ENCODE measurements around the gene PHC1.
A peak's percentile ranks its signal among the peaks of the same experiment; 100 is the strongest.

The PHC1 gene

DNA sequence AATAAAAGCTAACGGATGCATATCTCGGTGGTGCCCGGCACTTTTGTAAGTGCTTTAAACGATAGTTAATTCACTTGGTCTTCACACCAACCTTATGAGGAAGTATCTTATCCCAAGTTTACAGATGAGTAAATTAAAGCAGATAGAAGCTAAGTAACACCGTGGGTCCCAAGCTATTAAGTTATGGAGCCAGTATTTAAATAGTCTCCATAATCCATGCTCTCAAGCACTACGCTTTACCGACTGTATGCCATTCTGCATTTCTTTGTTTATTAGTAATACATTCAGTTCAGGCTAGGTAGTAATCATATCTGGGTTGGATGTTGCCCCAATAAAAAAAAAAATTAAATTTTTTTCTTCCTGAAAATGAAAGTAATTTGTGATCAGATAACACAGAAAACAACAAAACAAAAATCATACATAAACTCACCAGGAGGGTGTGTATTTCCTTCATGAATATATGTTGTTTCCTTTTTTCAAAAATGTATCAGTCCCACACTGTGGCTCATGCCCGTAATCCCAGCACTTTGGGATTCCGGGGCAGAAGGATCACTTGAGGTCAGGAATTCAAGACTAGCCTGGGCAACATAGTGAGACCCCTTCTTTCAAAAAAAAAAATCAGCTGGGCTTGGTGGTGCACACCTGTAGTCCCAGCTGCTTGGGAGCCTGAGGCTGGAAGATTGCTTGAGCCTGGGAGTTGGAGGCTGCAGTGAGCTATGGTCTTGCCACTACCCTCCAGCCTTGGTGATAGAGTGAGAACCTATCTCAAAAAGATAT, 36.6 kb downstream of the PHC1 start:
- Histone ChIP-seq H3K4me1 (ENCODE audit: insufficient read depth, low read length) (peaks cover 34% of the 10 kb centered on the region), H3K27ac (ENCODE audit: low read length) (peak overlapping the region; percentile 88), H4K20me1 (ENCODE audit: insufficient read depth, low read length) (peaks cover 14% of the 10 kb centered on the region; the same call in 1 of the 2 replicates), H2AFZ (ENCODE audit: low read depth, low read length) (peak overlapping the region; percentile 93), H3K79me2 (ENCODE audit: insufficient read depth, low read length) (peaks cover 53% of the 10 kb centered on the region), H3K9ac (ENCODE audit: low read depth, low read length) (peak overlapping the region; percentile 67), H3K4me3 (ENCODE audit: low read depth in 1 of 2, low read length in 2 of 2) (peak overlapping the region; percentile 84 to 86), H3K36me3 (ENCODE audit: insufficient read depth, low read length) (peaks cover 29% of the 10 kb centered on the region), H3K4me2 (ENCODE audit: insufficient read depth, low read length) (peak overlapping the region; percentile 77), H3K27me3 (ENCODE audit: insufficient read depth, low read length, poor library complexity) (no peaks in the 10 kb centered on the region), H3K9me3 (ENCODE audit: insufficient read depth, low read length, severe bottlenecking) (peaks cover 21% of the 10 kb centered on the region)
- no peak for TF ChIP-seq EZH2 (IDR thresholded peaks at IDR 0.05; ENCODE audit: borderline replicate concordance, low read depth, low read length, severe bottlenecking)
- TF ChIP-seq, protein P1, sequence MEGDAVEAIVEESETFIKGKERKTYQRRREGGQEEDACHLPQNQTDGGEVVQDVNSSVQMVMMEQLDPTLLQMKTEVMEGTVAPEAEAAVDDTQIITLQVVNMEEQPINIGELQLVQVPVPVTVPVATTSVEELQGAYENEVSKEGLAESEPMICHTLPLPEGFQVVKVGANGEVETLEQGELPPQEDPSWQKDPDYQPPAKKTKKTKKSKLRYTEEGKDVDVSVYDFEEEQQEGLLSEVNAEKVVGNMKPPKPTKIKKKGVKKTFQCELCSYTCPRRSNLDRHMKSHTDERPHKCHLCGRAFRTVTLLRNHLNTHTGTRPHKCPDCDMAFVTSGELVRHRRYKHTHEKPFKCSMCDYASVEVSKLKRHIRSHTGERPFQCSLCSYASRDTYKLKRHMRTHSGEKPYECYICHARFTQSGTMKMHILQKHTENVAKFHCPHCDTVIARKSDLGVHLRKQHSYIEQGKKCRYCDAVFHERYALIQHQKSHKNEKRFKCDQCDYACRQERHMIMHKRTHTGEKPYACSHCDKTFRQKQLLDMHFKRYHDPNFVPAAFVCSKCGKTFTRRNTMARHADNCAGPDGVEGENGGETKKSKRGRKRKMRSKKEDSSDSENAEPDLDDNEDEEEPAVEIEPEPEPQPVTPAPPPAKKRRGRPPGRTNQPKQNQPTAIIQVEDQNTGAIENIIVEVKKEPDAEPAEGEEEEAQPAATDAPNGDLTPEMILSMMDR (IDR thresholded peaks at IDR 0.05; ENCODE audit: borderline replicate concordance, extremely low read depth, low read length, poor library complexity, severe bottlenecking), result peak; percentile 2
- ATAC-seq (ENCODE audit: insufficient read depth, low read depth) (no peak), DNase-seq (no peak)

DNA sequence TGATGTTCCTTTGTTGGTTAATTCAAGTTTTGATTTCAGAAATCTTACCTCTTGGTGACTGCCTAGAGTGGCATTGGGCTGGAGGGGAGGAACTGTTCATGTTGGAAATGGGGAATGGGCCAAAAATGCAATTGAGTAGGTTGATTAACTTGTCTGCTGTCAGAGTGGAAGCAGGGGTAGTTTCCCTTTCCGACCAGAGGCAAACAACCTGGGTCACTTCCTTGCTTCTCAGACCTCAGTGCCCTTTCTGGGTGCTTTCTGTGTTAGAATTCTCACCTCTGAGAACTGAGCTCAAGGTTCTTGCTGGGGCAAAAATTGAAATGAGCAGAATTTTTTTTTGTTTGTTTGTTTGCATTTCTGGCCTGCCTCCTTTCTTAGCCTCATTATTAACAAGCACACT, 37.4 kb downstream of the PHC1 start:
- Histone ChIP-seq H2AFZ (ENCODE audit: low read depth, low read length) (no peak overlapping the region), H3K27ac (ENCODE audit: low read length) (no peak overlapping the region), H3K9ac (ENCODE audit: low read depth, low read length) (no peak overlapping the region), H3K9me3 (ENCODE audit: insufficient read depth, low read length, severe bottlenecking) (peaks cover 24% of the 10 kb centered on the region), H3K27me3 (ENCODE audit: insufficient read depth, low read length, poor library complexity) (no peaks in the 10 kb centered on the region), H4K20me1 (ENCODE audit: insufficient read depth, low read length) (peaks cover 10% of the 10 kb centered on the region; the same call in 1 of the 2 replicates), H3K79me2 (ENCODE audit: insufficient read depth, low read length) (peaks cover 45% of the 10 kb centered on the region), H3K36me3 (ENCODE audit: insufficient read depth, low read length) (peaks cover 26% of the 10 kb centered on the region), H3K4me3 (ENCODE audit: low read depth in 1 of 2, low read length in 2 of 2) (no peak overlapping the region), H3K4me1 (ENCODE audit: insufficient read depth, low read length) (peaks cover 32% of the 10 kb centered on the region), H3K4me2 (ENCODE audit: insufficient read depth, low read length) (peak overlapping the region; percentile 77; the same call in 1 of the 2 replicates)
- TF ChIP-seq, protein P1 (IDR thresholded peaks at IDR 0.05; ENCODE audit: borderline replicate concordance, extremely low read depth, low read length, poor library complexity, severe bottlenecking), result no peak
- no peak for TF ChIP-seq EZH2 (IDR thresholded peaks at IDR 0.05; ENCODE audit: borderline replicate concordance, low read depth, low read length, severe bottlenecking)
- DNase-seq (no peak), ATAC-seq (ENCODE audit: insufficient read depth, low read depth) (no peak)

DNA sequence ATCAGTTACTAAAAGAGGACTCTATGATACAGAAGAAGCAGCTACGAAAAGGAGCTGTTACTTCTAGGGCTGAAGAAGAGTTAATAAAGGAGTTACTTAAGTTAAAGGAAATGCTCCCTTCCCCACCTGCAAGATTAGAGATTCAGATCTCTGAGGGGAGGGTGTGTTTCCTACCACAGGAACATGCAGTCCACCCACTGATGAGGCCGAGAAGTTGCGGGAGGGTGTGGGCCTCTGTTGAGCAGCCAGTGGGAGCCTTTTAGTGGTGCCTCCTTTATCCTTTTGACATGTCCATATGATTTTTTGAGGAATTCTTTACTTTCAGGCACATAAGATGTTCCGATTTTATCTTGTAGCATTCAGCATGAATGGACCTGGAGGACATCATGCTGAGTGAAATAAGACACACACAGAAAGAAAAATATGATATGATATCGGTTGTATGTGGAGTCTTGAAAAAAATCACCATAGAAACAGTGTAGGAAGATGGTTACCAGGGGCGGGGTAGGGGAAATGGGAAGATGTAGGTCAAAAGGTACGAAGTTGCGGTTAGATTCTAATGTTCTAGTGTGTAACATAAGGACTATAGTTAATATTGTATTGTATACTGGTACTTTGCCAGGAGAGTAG, 39.6 kb downstream of the PHC1 start:
- H3K79me2 ChIP-seq (ENCODE audit: insufficient read depth, low read length), result peaks cover 23% of the 10 kb centered on the region
- H3K4me3 ChIP-seq (ENCODE audit: low read depth in 1 of 2, low read length in 2 of 2), result no peak overlapping the region
- H2AFZ ChIP-seq (ENCODE audit: low read depth, low read length), result no peak overlapping the region
- H3K9ac ChIP-seq (ENCODE audit: low read depth, low read length), result no peak overlapping the region
- H3K4me1 ChIP-seq (ENCODE audit: insufficient read depth, low read length), result peaks cover 12% of the 10 kb centered on the region
- no peaks in the 10 kb centered on the region for H3K27me3 ChIP-seq (ENCODE audit: insufficient read depth, low read length, poor library complexity)
- ATAC-seq (ENCODE audit: insufficient read depth, low read depth) (no peak), DNase-seq (no peak)
- H3K4me2 ChIP-seq (ENCODE audit: insufficient read depth, low read length), result no peak overlapping the region
- H3K36me3 ChIP-seq (ENCODE audit: insufficient read depth, low read length), result peaks cover 25% of the 10 kb centered on the region
- H3K27ac ChIP-seq (ENCODE audit: low read length), result no peak overlapping the region
- TF ChIP-seq, protein P1 (IDR thresholded peaks at IDR 0.05; ENCODE audit: borderline replicate concordance, extremely low read depth, low read length, poor library complexity, severe bottlenecking), result no peak
- no peak for TF ChIP-seq EZH2 (IDR thresholded peaks at IDR 0.05; ENCODE audit: borderline replicate concordance, low read depth, low read length, severe bottlenecking)
- peaks cover 2% of the 10 kb centered on the region; the same call in 1 of the 2 replicates for H4K20me1 ChIP-seq (ENCODE audit: insufficient read depth, low read length)
- peaks cover 24% of the 10 kb centered on the region for H3K9me3 ChIP-seq (ENCODE audit: insufficient read depth, low read length, severe bottlenecking)

All from DND-41 (cell line).